Stimulated activated memory B cell treated with anti-CD40 and anti-IgM and Interleukin-4, amounts not matched to agents 10 μg/mL and 1 μg/mL and 100 μg/mL, for 72 hours (primary cell): ENCODE measurements around the gene SPATA13.

Experiments
- ATAC-seq: fragments of 150-1000 bp; cut with Tn5 transposase; 2 replicates; pipeline ENCODE4 v1.10.0; 2021
- H3K27ac Mint-ChIP-seq: one replicate; pipeline ENCODE4 v1.8.0; 2022; ENCODE audit warnings: mild to moderate bottlenecking, mixed read lengths
- H3K27me3 Mint-ChIP-seq: one replicate; pipeline ENCODE4 v1.8.0; 2022; ENCODE audit warnings: mixed read lengths
- H3K36me3 Mint-ChIP-seq: one replicate; pipeline ENCODE4 v1.8.0; 2022; ENCODE audit warnings: mixed read lengths
- H3K4me1 Mint-ChIP-seq: one replicate; pipeline ENCODE4 v1.8.0; 2022; ENCODE audit warnings: mixed read lengths
- H3K4me3 Mint-ChIP-seq: one replicate; pipeline ENCODE4 v1.8.0; 2022; ENCODE audit warnings: mild to moderate bottlenecking, moderate library complexity, mixed read lengths
- H3K9me3 Mint-ChIP-seq: one replicate; pipeline ENCODE4 v1.8.0; 2022; ENCODE audit warnings: mixed read lengths

SPATA13 gene

DNA sequence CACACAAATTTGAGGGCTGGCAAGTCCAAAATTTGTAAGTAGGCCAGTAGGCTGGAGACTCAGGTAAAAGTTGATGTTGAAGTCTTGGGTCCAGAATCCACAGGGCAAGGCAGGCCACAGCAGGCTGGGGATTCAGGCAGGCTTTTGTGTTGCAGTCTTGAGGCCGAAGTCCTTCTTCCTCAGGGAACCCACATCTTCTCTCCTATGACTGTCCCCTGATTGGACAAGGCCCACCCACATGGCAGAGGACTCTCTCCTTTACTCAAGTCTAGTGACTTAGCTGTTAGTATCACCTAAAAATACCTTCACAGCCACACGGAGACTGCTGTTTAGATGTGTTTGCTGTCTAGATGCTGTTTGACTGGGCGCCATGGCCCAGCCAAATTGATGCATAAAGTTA is 9.9 kb upstream of the SPATA13 start:
- ATAC-seq, result no peak
- Mint-ChIP-seq H3K27me3 (peaks cover 28% of the 10 kb centered on the region), H3K9me3 (no peaks in the 10 kb centered on the region), H3K4me3 (no peak overlapping the region), H3K36me3 (no peaks in the 10 kb centered on the region), H3K27ac (no peak overlapping the region), H3K4me1 (no peaks in the 10 kb centered on the region)

DNA sequence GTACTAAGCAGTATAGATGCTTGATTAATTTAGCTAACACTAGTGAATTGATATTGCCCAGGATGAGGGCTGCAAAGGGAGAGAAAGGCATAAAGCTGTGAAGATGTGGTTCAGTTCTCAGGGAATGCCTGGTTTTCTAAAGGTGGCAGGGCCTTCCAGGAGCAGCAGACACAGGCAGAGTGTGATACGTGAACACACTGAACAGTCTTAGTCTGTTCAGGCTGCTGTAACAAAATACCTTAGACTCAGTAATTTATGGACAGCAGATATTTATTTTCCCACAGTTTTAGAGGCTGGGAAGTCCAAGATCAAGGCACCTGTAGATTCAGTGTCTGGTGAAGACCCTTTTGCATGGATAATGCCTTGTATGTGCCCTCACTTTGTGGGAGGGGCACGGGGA is 8.7 kb upstream of the SPATA13 start:
- ATAC-seq, result no peak
- no peaks in the 10 kb centered on the region for H3K9me3 Mint-ChIP-seq
- H3K36me3 Mint-ChIP-seq, result no peaks in the 10 kb centered on the region
- no peaks in the 10 kb centered on the region for H3K4me1 Mint-ChIP-seq
- no peak overlapping the region for H3K4me3 Mint-ChIP-seq
- peaks cover 22% of the 10 kb centered on the region for H3K27me3 Mint-ChIP-seq
- H3K27ac Mint-ChIP-seq, result no peak overlapping the region

DNA sequence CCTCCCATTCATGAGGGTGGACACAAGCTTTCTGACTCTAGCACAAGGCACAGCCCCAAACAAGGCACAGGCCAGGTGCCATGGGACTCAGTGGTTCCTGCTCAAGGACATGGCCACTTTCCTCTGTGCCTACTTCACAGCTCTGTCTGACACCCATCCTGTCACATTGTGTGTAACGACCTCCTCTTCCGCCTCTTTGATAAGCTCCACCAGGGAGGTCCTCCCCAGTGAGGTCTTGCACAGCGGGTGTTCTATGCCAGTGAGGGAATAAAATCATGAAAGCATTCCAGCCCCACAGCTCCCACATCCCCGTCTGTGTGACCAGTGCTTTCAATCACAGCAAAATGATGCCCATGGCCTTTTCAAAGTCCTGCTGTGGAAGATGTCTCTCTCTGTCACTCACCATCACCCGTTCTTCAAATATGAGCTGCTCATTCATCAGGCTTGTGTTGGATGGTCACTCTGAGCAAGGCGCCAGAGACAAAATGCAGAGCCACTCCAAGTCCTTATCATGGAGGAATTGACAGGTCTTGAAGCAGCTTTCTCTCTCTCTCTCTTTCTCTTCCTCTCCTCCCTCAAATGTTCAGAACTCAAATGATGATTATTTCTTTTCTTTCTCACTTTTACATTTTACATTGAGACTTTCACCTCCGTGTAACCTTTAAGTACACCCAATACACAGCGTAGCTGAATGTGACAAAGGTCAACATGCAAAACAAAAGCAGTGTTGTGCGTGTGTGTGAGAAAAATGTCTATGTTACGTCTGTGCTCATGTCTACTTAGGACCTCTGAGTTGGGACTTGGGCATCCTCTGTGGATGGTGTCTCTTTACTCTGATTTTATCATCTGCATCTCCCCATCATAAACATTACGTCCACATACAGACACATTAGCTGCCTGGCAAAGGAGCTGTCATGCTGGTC is 8.0 kb upstream of the SPATA13 start:
- Mint-ChIP-seq H3K4me3 (no peak overlapping the region), H3K9me3 (no peaks in the 10 kb centered on the region), H3K27me3 (peaks cover 22% of the 10 kb centered on the region), H3K27ac (no peak overlapping the region), H3K36me3 (no peaks in the 10 kb centered on the region), H3K4me1 (no peaks in the 10 kb centered on the region)
- ATAC-seq, result no peak

DNA sequence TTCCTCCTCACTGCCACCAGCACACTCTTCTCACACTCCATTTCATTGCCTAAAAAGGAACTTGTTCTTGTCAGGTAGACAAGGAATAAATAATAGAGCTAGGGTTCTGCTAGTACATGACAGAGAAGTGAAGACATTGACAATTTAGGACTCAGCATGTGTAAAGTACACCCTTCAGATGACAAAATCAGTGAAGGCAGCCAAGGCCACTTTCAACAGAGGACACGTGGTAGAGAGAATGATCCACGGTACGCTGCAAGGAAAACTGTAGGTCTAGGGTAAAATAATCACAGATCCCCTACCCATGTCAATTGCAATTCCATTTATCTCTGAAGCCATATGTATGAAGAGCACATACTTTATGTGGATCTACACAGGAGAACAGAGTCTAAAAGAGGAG is 7.2 kb upstream of the SPATA13 start:
- no peak for ATAC-seq
- Mint-ChIP-seq H3K9me3 (no peaks in the 10 kb centered on the region), H3K27me3 (peaks cover 28% of the 10 kb centered on the region), H3K4me3 (no peak overlapping the region), H3K36me3 (no peaks in the 10 kb centered on the region), H3K4me1 (no peaks in the 10 kb centered on the region), H3K27ac (no peak overlapping the region)

DNA sequence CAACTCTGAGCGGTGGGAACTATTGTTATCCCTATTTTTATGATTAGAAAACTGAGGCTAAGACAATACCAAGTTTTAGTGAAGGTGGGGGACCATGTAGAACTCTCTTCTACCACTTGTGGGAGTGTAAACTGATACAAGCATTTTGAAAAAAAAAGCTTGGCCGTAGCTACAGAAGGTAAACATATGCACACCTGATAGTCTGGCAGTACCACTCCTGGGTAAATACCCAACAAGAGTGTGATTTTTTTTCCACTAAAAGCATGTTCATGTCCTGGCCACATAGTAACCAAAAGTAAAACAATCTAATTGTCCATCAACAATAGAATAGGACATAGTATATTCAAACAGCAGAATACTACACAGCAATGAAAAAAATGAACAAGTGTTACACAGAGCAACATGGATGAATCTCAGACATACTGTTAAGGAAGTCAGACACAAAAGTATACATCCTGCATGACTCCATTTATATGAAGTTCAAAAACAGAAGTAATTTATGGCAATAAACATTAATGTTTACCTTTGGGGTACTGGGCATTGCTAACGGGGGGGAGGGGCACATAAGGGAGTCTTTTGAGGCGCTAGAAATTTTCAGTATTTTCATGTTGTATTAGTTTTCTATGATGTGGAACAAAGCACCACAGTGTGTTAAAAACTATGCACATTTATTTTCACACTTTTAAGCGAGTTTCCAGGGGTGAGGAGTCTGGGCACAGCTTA is 6.4 kb upstream of the SPATA13 start:
- Mint-ChIP-seq H3K4me1 (no peaks in the 10 kb centered on the region), H3K36me3 (no peaks in the 10 kb centered on the region), H3K27ac (no peak overlapping the region), H3K27me3 (peaks cover 20% of the 10 kb centered on the region), H3K9me3 (no peaks in the 10 kb centered on the region), H3K4me3 (no peak overlapping the region)
- no peak for ATAC-seq

DNA sequence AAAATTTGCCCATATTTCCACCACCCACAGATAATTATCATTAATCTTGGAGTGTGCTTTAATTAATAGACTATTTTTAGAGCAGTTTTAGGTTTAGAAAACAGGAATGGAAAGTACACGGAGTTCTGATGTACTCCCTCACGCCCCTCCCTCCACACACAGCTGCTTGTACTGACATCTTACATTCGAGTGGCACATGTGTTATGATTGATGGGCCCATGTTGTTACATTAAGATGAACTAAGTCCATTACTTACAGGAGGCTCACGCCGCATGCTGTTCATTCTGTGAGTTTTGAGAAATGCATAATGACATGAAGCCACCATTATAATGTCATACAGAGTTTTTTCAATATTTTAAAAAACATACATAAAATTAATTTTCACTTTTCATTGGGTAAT is 1.2 kb upstream of the SPATA13 start:
- peaks cover 22% of the 10 kb centered on the region for H3K4me1 Mint-ChIP-seq
- no peak overlapping the region for H3K27ac Mint-ChIP-seq
- no peaks in the 10 kb centered on the region for H3K9me3 Mint-ChIP-seq
- no peak overlapping the region for H3K4me3 Mint-ChIP-seq
- H3K27me3 Mint-ChIP-seq, result peaks cover 40% of the 10 kb centered on the region
- no peak for ATAC-seq
- H3K36me3 Mint-ChIP-seq, result no peaks in the 10 kb centered on the region

DNA sequence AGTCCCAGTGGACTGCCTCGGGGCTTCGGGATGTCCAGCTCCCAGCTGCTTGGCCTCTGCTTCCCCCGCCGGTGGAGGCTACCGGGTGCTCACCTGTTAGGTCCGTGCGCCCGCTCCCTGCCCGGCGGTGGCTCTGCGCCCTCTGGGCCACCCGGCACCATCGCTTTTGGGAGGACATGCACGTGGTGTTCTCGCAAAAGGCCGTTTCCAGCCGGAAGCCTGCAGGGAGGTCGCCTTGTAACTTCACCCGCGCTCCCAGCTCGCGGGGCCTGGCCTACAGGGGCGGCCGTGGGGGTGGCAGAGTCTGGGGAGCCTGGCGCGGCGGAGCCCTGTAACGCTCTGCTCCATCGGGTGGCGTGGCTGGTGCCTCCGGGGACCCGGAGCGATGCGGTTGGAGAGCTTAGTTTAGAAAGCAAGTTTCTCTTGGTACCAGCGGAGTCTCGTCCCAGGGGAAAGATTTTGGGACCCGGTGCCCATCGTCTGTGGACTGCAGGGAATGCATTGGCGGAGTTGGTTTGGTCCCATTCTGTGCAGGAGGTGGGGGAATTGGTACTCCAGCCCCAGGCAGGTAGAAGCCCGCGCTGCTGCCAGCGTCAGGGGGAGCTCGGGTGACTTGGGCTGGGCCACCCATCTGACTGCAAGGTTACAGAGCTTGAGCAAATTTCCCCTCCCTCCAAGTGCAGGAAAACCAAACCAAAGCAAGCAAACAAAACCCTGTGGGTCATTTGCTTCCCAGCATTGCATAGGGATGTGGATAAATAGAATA is 673 bp downstream of the SPATA13 start:
- peak overlapping the region; percentile 91 for H3K4me3 Mint-ChIP-seq
- H3K36me3 Mint-ChIP-seq, result no peaks in the 10 kb centered on the region
- H3K9me3 Mint-ChIP-seq, result no peaks in the 10 kb centered on the region
- peak overlapping the region; percentile 29 for H3K27ac Mint-ChIP-seq
- peak; percentile 56 for ATAC-seq
- H3K4me1 Mint-ChIP-seq, result peaks cover 22% of the 10 kb centered on the region
- H3K27me3 Mint-ChIP-seq, result peaks cover 49% of the 10 kb centered on the region

DNA sequence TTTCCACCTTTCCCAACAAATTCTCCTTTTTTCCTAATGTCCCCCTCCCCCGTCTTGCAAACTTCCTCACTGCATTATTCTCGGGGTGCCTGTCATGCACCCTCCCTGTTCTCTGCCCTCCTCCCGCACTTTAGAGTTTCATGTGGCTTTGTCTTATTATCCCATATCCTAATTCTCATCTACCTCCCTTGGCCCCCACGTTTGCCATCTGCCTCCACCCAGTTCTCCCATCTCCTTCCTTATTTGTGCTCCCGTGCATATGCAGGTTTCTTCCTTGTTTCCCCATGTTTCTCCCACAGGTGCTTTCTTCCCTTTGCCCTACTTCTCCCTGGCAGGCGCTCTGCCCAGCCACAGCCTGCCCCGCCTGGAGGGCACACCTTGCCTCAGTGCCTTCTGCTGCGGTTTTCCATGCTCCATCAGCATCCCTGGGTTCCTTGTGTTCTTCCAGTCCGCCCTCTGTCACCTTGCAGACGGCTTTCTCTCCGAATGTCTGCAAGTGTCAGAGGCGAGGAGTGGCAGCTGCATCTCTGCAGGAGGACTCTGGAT is 1.5 kb downstream of the SPATA13 start:
- no peaks in the 10 kb centered on the region for H3K9me3 Mint-ChIP-seq
- H3K36me3 Mint-ChIP-seq, result no peaks in the 10 kb centered on the region
- H3K4me1 Mint-ChIP-seq, result peaks cover 22% of the 10 kb centered on the region
- ATAC-seq, result no peak
- peaks cover 49% of the 10 kb centered on the region for H3K27me3 Mint-ChIP-seq
- peak overlapping the region; percentile 67 for H3K4me3 Mint-ChIP-seq
- no peak overlapping the region for H3K27ac Mint-ChIP-seq

DNA sequence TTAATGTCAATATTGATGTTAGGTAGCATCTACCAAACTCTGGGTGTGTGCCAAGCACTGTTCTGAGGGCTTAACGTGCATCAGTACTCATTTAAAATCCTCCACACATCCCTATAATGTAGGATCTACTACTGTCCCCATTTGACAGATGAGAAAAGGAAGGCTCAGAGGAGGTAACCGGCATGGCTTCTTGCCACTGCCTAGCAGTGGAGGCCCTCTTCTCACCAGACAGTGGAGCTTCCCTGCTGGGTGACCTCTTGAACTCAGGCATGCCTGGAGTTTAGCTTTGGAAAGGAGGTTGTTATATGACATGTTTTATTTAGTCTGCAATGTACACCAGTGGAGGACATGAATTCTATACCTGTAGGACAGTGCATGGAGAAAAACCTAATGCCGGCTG is 2.1 kb downstream of the SPATA13 start:
- no peak for ATAC-seq
- Mint-ChIP-seq H3K4me1 (peaks cover 22% of the 10 kb centered on the region), H3K36me3 (no peaks in the 10 kb centered on the region), H3K4me3 (no peak overlapping the region), H3K27me3 (peaks cover 48% of the 10 kb centered on the region), H3K9me3 (no peaks in the 10 kb centered on the region), H3K27ac (no peak overlapping the region)

DNA sequence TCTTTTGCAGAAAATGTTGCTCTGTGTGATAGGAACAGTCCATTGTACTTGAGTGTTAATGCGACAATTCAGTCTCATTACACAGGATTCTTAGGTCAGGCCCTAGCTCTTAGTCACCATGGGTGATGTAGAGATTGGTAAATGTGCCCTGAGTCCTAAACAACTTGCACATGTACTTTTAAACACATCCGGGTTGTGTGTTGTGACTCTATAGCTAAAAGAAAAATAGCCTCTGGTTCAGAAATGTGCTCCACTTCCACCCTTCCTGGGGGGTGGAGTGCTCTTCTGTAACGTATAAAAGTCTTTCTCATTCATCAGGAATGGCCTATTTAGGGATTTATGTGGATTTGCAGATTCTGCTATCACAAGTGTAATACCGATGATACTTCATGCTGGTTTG is 5.2 kb downstream of the SPATA13 start:
- Mint-ChIP-seq H3K27ac (no peak overlapping the region), H3K27me3 (peaks cover 36% of the 10 kb centered on the region), H3K36me3 (no peaks in the 10 kb centered on the region), H3K4me1 (peaks cover 18% of the 10 kb centered on the region), H3K9me3 (no peaks in the 10 kb centered on the region), H3K4me3 (no peak overlapping the region)
- no peak for ATAC-seq

DNA sequence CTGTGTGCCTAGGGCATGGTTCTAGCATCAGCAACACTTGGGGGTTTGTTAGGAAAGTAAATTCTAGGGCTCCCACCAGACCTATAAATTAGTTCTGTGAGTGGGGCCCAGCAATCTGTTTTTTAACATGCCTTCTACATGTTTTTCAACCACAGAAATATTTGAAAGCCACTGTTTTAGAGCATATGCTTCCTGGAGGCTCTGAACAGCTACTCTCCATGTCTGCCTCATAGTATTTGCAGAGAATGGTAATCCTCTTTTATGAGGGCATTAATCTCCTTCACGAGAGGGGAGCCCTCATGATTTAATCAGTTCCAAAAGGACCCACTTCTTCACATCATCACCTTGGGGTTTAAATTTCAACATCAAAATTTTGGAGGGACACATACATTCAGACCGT is 6.0 kb downstream of the SPATA13 start:
- H3K4me1 Mint-ChIP-seq, result peaks cover 10% of the 10 kb centered on the region
- H3K4me3 Mint-ChIP-seq, result no peak overlapping the region
- no peak for ATAC-seq
- peaks cover 28% of the 10 kb centered on the region for H3K27me3 Mint-ChIP-seq
- H3K27ac Mint-ChIP-seq, result no peak overlapping the region
- H3K9me3 Mint-ChIP-seq, result no peaks in the 10 kb centered on the region
- H3K36me3 Mint-ChIP-seq, result no peaks in the 10 kb centered on the region

DNA sequence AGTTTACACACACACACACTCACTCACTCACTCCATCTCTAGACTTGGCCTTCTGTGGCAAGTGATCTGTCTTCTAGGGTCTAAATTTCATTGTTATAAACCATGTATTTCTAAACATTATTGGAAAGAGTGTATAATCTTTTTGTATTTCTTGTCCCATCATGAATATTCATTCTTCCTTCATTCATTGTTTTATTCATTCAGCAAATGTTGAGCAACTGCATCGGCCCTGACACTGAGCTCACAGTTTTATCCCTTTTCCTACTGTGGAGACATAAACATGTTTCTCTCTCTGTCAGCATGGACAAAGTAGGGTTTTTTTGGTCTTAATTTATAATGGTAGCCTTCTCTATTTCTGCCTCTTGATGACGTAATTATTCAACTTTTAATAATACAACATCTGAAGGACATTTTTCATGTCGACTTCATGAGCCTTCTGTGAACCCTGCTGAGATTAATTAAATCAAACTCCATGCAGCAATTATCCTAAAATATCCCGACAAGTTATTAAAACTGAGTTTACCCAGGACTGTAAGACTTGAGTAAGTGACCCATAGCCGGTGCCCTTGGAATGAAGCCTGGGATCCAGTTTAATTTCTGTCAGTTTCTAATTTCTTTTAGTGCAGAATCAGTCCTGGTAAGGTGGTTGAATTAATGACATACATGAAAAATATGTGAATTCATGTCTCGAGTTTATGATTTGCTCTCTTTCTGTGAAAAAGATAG is 7.3 kb downstream of the SPATA13 start:
- Mint-ChIP-seq H3K27me3 (peaks cover 16% of the 10 kb centered on the region), H3K4me3 (no peak overlapping the region), H3K9me3 (no peaks in the 10 kb centered on the region), H3K4me1 (no peaks in the 10 kb centered on the region), H3K36me3 (no peaks in the 10 kb centered on the region), H3K27ac (no peak overlapping the region)
- ATAC-seq, result no peak

DNA sequence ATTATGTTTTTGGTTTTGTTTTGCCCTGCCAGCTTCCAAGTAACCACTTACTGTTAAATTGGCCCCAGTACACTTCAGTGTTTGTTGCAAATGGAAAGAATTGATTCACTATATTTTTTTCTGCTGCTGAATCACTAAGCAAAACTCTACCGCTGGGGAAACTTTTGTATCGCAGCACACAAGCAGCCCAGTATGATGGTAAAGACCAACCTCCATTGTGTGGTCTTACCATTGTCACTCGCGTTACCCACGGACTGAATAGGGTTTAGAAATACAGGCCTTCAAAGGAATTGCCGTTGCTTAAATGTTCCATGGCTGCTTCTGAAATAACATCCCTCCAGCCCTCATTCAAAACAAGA is 7.9 kb downstream of the SPATA13 start:
- ATAC-seq, result no peak
- H3K27me3 Mint-ChIP-seq, result peaks cover 16% of the 10 kb centered on the region
- no peaks in the 10 kb centered on the region for H3K36me3 Mint-ChIP-seq
- H3K27ac Mint-ChIP-seq, result no peak overlapping the region
- H3K4me3 Mint-ChIP-seq, result no peak overlapping the region
- no peaks in the 10 kb centered on the region for H3K4me1 Mint-ChIP-seq
- no peaks in the 10 kb centered on the region for H3K9me3 Mint-ChIP-seq

DNA sequence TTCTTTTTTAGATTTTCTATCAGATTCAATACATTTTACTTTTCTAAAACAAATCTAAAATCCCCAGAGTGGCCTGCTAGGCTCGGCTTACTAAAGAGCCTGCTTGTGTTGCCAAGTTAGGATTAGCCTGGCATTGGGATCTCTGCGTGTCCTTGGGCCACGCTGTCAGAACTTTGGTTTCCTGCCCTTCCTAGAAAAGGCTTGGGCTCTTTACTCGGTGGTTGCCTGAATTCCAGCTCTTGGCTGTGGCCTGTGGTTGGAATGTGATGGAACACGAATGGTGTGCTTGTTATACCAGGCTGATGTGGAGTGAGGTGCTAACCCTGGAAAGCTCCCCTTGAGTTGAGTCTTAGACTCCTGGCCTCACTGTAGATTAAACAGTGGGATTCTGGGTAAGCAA is 8.5 kb downstream of the SPATA13 start:
- peaks cover 13% of the 10 kb centered on the region for H3K27me3 Mint-ChIP-seq
- no peak for ATAC-seq
- H3K9me3 Mint-ChIP-seq, result no peaks in the 10 kb centered on the region
- H3K27ac Mint-ChIP-seq, result no peak overlapping the region
- H3K4me1 Mint-ChIP-seq, result no peaks in the 10 kb centered on the region
- H3K36me3 Mint-ChIP-seq, result no peaks in the 10 kb centered on the region
- no peak overlapping the region for H3K4me3 Mint-ChIP-seq

DNA sequence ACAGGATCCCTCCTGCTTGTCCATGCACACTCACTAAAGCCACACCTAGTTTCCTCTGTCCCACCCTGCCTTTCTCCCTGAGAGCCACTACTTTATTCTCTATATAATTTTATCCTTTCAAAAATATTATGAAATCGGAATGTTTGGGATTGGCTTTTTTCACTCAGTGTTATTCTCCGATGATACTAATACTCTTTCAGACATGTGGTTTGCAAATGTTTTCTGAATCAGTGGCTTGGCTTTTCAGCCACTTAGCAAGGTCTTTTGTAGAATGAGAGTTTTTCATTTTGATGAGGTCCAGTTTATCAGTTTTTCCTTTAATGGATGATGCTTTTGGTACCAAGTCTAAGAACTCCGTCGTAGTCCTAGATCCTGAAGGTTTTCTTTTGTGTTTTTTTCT is 11.6 kb downstream of the SPATA13 start:
- ATAC-seq, result no peak
- H3K4me1 Mint-ChIP-seq, result no peaks in the 10 kb centered on the region

More for the DNA sequence above, 11.6 kb downstream of the SPATA13 start:
- Mint-ChIP-seq H3K4me3 (no peak overlapping the region), H3K27me3 (no peaks in the 10 kb centered on the region), H3K36me3 (no peaks in the 10 kb centered on the region), H3K27ac (no peak overlapping the region), H3K9me3 (no peaks in the 10 kb centered on the region)
